Measurements from ENCODE around the gene PLEKHM3.

Gene PLEKHM3
- long read RNA-seq, full-length matches to known transcripts, result 2 of 3 reads
- long read RNA-seq, partial matches to known transcripts, result 0 of 3 reads
- long read RNA-seq, other reads (novel, unspliced or antisense), result 1 of 3 reads

DNA sequence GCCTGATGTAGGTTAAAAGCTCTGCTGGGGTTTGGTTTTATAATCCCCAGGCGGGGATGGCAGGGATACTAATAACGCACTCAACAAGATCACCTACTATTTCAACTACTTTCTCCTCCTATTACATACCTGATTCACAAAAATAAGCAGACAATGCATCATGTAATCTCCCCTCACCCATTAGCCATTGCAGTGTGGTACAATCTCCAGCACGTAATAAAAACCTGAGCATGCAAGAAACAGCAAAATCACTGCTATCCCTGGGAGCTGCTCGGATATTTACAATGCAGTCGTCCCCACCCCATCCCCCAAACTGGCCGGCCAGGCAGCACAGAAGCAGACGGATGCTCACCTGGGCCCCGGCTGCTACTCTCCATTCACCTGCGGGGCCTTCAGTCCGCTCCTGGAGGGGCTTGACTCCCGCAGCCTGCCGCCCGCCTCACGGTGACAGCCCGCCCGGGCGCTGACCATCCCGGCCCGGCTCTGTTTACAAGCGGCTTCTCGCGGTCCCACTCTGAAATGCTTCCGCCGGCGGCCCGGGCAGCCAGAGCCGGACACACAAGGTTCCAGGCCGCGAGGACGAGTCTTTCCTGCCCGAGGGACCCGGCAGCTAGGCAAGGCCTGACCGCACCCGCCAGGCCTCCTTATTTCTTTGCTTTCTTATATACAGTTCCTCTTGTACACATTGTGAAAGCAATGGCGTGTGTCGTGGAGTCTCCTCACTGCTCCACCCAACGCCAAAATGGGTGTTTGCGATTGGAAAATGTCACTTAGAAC is at the start of gene PLEKHM3:
TSS of gene PLEKHM3 (minus strand) at position 491 of the 777 bp plus-strand sequence. CDS start 23,888 bp downstream, outside the sequence.
- peak within 1 kb of the TSS; percentile 94 for H3K4me3 ChIP-seq (replicated peaks; ENCODE audit: insufficient read depth, low read length)
- TF ChIP-seq POLR2AphosphoS5 (IDR thresholded peaks at IDR 0.05; ENCODE audit: low read depth), result peak; percentile 87
- TF ChIP-seq GABPA (IDR thresholded peaks at IDR 0.05; ENCODE audit: low read depth), result peak; percentile 96
- TF ChIP-seq, protein P1, sequence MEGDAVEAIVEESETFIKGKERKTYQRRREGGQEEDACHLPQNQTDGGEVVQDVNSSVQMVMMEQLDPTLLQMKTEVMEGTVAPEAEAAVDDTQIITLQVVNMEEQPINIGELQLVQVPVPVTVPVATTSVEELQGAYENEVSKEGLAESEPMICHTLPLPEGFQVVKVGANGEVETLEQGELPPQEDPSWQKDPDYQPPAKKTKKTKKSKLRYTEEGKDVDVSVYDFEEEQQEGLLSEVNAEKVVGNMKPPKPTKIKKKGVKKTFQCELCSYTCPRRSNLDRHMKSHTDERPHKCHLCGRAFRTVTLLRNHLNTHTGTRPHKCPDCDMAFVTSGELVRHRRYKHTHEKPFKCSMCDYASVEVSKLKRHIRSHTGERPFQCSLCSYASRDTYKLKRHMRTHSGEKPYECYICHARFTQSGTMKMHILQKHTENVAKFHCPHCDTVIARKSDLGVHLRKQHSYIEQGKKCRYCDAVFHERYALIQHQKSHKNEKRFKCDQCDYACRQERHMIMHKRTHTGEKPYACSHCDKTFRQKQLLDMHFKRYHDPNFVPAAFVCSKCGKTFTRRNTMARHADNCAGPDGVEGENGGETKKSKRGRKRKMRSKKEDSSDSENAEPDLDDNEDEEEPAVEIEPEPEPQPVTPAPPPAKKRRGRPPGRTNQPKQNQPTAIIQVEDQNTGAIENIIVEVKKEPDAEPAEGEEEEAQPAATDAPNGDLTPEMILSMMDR (IDR thresholded peaks at IDR 0.05; ENCODE audit: insufficient read depth, low read length), result no peak
- TF ChIP-seq SPI1 (IDR thresholded peaks at IDR 0.05; ENCODE audit: borderline replicate concordance, low read depth), result peak; percentile 61; the same call in 1 of the 2 replicates
- peak; percentile 77 for TF ChIP-seq REST (IDR thresholded peaks at IDR 0.05; ENCODE audit: insufficient replicate concordance, low read depth)
- peak within 1 kb of the TSS; percentile 88 for H3K27ac ChIP-seq (replicated peaks)
- H3K27me3 ChIP-seq (ENCODE audit: insufficient read depth, poor library complexity, severe bottlenecking), result no peaks in the 10 kb centered on the region
- peak; percentile 74 to 94 for DNase-seq (ENCODE audit: low read depth in 1 of 2, low spot score in 1 of 2)

- Histone ChIP-seq H3K4me3 (replicated peaks; ENCODE audit: insufficient read depth, low read length) (no peak overlapping the region), H3K27me3 (ENCODE audit: insufficient read depth, poor library complexity, severe bottlenecking) (no peaks in the 10 kb centered on the region), H3K27ac (replicated peaks) (no peak overlapping the region)
- no peak for DNase-seq (ENCODE audit: low read depth in 1 of 2, low spot score in 1 of 2)
- TF ChIP-seq REST (IDR thresholded peaks at IDR 0.05; ENCODE audit: insufficient replicate concordance, low read depth) (no peak), GABPA (IDR thresholded peaks at IDR 0.05; ENCODE audit: low read depth) (no peak), POLR2AphosphoS5 (IDR thresholded peaks at IDR 0.05; ENCODE audit: low read depth) (no peak), SPI1 (IDR thresholded peaks at IDR 0.05; ENCODE audit: borderline replicate concordance, low read depth) (no peak)
- TF ChIP-seq, protein P1 (IDR thresholded peaks at IDR 0.05; ENCODE audit: insufficient read depth, low read length), result no peak
Measured at GRCh38 chr2:208074610-208075356, 49.5 kb upstream of the PLEKHM3 start.

DNA sequence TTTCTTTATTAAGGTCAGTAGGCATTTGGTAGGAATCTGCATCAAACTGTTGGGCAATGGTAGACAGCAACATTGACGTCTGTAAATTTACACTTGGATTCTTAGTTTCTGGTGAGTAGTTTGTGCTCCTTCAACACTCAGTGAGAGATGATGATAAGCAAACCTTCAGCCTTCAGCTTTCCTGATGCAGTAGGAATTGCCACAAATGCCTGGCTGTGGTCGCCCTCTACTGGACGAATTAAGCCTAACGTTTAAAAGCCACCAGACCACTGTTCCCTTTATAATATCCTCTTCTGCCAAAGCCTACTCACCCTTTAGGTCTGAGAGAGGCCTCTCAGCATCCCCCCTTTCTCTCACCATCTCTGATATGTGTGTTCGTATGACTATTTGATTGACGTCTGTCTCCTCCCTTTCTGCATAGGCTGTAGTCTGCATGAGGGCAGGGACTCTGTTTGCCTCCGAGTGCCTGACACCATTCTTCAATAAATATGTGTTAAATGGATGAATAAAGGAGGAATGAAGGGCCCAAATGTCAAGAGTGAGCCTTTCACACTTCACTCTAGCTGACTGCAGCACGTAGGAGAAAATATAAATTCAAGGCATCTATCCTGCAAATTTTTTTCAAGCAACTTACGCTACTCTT is 47.0 kb upstream of the PLEKHM3 start:
- peak in 1 of 2 experiments; percentile 69 for DNase-seq (ENCODE audit: low read depth in 1 of 2, low spot score in 1 of 2)
- TF ChIP-seq, protein P1 (IDR thresholded peaks at IDR 0.05; ENCODE audit: insufficient read depth, low read length), result peak; percentile 84
- no peak for TF ChIP-seq SPI1 (IDR thresholded peaks at IDR 0.05; ENCODE audit: borderline replicate concordance, low read depth)
- H3K27ac ChIP-seq (replicated peaks), result no peak overlapping the region

More for the DNA sequence above, 47.0 kb upstream of the PLEKHM3 start:
- Histone ChIP-seq H3K4me3 (replicated peaks; ENCODE audit: insufficient read depth, low read length) (no peak overlapping the region), H3K27me3 (ENCODE audit: insufficient read depth, poor library complexity, severe bottlenecking) (no peaks in the 10 kb centered on the region)
